ENCODE measurements around the gene NFIA.

NFIA gene

DNA sequence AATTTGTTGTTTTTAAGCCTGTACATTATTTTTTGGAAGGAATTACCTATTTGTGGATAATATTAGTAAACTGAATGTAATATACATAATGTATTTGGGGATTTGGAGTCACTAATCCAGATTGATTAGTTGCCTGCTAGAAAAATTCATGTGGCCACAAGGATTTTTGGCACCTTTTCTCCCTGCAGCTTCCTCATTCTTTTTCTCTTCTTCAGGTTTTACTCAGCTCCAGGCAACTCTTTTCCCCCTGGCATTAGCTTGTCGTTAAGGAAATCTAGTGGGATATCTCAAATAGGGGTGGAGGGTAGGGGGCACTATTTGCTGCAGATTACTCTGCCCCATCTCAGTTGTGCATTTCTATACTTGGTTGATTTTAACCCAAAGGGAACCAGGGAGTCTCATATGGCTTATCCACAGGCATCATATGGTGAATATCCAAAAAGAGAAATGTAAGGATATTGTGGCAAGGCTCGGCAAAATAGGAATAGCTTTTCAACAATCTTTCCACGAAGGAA is 203.1 kb downstream of the NFIA start:
- DNase-seq, result no peak
- Mint-ChIP-seq H3K27me3 (no peaks in the 10 kb centered on the region), H3K4me3 (no peak overlapping the region), H3K4me1 (no peaks in the 10 kb centered on the region), H3K27ac (no peak overlapping the region), H3K9me3 (no peaks in the 10 kb centered on the region), H3K36me3 (no peaks in the 10 kb centered on the region)
- CTCF ChIA-PET, result no interaction called here

DNA sequence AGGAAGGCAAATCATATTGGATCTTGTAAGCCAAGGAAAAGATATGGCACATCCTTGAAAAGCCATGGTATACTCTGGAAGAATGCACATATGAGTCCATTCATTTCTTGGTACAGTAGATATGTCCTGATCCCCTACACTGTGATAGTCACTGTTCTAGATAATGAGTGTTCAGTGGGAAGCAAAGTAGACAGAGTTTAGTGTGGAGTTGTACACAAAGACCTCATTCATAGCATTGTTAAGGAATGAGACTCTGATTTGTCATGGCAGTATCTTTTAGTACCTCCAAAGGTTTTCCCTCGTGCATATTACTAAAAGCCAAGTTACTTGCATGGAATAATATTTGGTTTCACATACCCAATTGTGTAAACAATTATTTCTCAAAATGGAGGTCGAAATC is 204.7 kb downstream of the NFIA start:
- peaks cover 3% of the 10 kb centered on the region for H3K27me3 Mint-ChIP-seq
- CTCF ChIA-PET, result no interaction called here
- H3K4me1 Mint-ChIP-seq, result no peaks in the 10 kb centered on the region
- H3K9me3 Mint-ChIP-seq, result no peaks in the 10 kb centered on the region
- no peak overlapping the region for H3K4me3 Mint-ChIP-seq
- no peak for DNase-seq
- no peaks in the 10 kb centered on the region for H3K36me3 Mint-ChIP-seq
- no peak overlapping the region for H3K27ac Mint-ChIP-seq

DNA sequence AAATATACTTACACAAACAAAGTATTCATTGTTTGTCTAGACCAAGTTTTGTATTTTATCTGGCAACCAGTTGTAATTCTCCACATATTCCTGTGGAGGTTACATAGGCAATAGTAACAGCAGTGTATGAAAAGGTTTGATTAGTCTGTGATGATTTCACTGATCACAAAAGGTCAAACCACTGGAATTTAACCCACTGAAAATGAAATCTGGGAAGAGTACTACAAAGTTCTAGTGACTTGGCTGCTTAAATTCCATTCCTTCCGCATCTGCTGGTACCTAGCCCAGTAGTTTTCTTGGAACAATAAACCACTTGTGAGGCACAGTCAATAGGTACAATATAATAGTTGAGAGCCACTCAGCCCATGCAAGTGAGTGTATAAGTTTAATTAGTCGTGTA is 205.4 kb downstream of the NFIA start:
- no peak for DNase-seq
- no peaks in the 10 kb centered on the region for H3K4me1 Mint-ChIP-seq
- H3K27me3 Mint-ChIP-seq, result peaks cover 3% of the 10 kb centered on the region
- CTCF ChIA-PET, result no interaction called here
- no peaks in the 10 kb centered on the region for H3K9me3 Mint-ChIP-seq
- no peaks in the 10 kb centered on the region for H3K36me3 Mint-ChIP-seq
- no peak overlapping the region for H3K4me3 Mint-ChIP-seq
- no peak overlapping the region for H3K27ac Mint-ChIP-seq

DNA sequence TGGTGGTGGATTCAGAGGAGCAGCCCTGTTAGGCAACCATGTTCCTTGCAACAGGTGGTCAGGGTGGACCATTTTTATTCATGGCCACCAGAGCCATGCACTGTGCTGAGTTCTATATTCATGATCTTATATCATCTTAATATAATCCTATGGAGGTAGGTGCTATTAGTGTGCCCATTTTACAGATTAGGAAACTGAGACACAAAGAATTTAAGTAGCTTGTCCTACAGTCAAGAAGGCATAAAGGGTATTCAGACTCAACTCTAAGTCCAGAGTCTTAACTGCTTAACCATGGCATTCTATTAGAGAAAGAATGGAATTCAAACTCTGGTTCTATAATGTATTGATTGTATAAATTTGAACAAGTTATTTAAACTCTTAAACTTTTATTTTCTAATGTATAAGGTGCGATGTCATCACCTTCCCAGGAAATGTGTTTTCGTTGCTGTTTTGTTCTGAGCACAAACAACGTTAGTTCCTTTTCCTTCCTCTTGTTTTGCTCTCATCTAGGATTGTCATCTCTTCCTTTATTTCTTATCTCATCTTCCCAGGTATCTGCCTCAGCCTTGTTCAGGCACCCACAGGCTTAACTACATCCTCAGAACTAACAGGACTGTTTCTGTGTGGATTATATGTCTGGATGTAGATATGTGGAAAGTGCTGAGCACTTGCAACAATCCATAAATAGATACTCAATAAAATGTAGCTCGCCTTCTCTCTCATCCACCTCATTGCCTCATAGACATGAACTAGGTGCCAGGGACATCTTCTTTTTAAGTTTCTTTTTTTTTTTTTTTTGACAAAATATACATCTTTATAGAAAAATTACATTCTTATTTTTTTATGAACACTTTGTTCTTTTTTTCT is 207.1 kb downstream of the NFIA start:
- Mint-ChIP-seq H3K9me3 (no peaks in the 10 kb centered on the region), H3K4me3 (no peak overlapping the region), H3K27me3 (peaks cover 3% of the 10 kb centered on the region), H3K36me3 (no peaks in the 10 kb centered on the region), H3K27ac (no peak overlapping the region), H3K4me1 (no peaks in the 10 kb centered on the region)
- no peak for DNase-seq
- CTCF ChIA-PET, result no interaction called here

DNA sequence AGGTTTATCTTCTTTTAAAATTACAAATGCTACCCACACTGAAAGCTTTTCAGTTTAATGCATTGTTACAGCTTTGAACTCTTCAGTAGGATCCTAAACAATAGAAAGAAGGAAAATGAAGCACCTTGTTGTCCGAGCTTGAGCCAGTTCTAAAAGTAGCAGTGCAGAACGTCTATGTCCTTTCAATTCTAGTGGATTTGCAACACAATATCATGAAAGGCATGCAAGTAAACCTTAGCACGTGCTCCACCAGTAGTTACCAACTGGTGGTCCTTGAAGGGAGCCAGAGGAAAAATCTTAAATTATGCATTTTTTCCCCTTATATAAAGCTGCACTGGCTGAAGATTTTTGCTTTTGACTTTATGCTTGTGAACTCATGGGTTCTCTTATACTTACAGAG is 208.2 kb downstream of the NFIA start:
- CTCF ChIA-PET, result no interaction called here
- H3K27ac Mint-ChIP-seq, result no peak overlapping the region
- peaks cover 3% of the 10 kb centered on the region for H3K27me3 Mint-ChIP-seq
- no peaks in the 10 kb centered on the region for H3K36me3 Mint-ChIP-seq
- no peak overlapping the region for H3K4me3 Mint-ChIP-seq
- H3K4me1 Mint-ChIP-seq, result no peaks in the 10 kb centered on the region
- no peak for DNase-seq
- H3K9me3 Mint-ChIP-seq, result no peaks in the 10 kb centered on the region

DNA sequence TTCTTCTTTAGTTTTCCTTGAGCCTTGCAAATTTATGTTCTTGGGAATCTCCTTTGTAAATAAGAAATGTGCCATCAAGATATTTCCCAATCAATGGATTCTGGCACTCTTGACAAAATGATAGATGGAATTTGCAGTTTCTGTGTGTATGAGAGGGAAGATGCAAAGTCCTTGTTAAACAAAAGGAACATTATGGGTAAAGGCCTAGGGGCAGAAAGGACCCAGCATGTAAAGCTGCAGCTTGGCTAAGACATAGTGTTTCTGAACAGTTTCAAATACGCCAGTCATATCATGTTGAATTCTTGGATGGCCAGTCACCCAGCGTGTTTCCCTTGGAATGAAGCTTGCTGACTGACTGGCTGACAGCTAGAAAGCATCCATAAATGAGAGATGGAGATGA is 210.8 kb downstream of the NFIA start:
- Mint-ChIP-seq H3K27me3 (peaks cover 3% of the 10 kb centered on the region), H3K4me3 (no peak overlapping the region), H3K9me3 (no peaks in the 10 kb centered on the region), H3K4me1 (no peaks in the 10 kb centered on the region), H3K27ac (no peak overlapping the region), H3K36me3 (no peaks in the 10 kb centered on the region)
- CTCF ChIA-PET, result no interaction called here
- DNase-seq, result no peak

DNA sequence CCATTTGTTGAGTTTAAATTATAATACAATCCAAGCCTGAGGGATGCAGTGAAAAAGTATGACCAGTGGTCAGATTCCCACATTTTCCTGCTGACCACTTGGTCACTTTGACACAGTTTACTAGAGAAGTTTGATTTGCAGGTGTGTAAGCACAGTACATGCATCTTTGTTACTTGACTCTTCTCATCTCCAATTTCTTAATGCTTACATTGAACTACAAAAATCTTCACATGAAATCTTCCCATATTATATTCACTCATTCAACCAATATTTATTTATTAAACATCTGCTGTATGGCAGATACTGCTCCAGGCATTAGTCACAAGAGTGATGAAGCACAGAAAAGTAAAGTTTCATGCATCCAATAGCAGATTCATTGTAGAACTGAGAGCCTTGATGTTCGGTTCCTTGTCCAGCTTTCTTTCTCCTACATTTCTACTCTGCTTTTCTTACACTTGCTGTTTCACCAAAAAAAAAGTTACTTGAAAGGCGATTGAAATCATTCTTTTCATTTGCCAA is 211.7 kb downstream of the NFIA start:
- no peak overlapping the region for H3K27ac Mint-ChIP-seq
- no peaks in the 10 kb centered on the region for H3K9me3 Mint-ChIP-seq
- no peaks in the 10 kb centered on the region for H3K36me3 Mint-ChIP-seq
- H3K4me3 Mint-ChIP-seq, result no peak overlapping the region
- no peak for DNase-seq
- CTCF ChIA-PET, result no interaction called here
- no peaks in the 10 kb centered on the region for H3K4me1 Mint-ChIP-seq
- peaks cover 3% of the 10 kb centered on the region for H3K27me3 Mint-ChIP-seq

DNA sequence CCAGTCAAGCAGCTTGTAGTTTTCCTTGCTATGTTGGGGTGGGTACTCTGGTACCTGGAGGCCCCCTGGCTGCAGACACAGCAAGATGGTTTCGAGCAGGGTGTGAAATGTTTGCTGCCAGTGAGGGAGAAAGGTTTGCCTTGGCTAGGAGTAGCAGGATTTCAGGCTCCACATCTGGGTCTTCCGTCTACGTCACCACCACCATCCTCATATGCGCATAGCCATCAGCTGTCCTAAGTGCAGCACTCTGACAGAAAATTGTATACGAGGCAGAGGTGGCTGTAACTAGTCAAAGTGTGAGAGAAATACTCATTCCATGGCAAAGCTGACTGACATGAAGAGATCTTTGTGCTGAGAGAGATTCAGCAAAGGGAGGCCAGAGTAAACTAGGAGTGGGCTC is 212.6 kb downstream of the NFIA start:
- Mint-ChIP-seq H3K27ac (no peak overlapping the region), H3K4me3 (no peak overlapping the region), H3K9me3 (no peaks in the 10 kb centered on the region), H3K4me1 (no peaks in the 10 kb centered on the region), H3K36me3 (no peaks in the 10 kb centered on the region), H3K27me3 (peaks cover 3% of the 10 kb centered on the region)
- CTCF ChIA-PET, result no interaction called here
- DNase-seq, result no peak

DNA sequence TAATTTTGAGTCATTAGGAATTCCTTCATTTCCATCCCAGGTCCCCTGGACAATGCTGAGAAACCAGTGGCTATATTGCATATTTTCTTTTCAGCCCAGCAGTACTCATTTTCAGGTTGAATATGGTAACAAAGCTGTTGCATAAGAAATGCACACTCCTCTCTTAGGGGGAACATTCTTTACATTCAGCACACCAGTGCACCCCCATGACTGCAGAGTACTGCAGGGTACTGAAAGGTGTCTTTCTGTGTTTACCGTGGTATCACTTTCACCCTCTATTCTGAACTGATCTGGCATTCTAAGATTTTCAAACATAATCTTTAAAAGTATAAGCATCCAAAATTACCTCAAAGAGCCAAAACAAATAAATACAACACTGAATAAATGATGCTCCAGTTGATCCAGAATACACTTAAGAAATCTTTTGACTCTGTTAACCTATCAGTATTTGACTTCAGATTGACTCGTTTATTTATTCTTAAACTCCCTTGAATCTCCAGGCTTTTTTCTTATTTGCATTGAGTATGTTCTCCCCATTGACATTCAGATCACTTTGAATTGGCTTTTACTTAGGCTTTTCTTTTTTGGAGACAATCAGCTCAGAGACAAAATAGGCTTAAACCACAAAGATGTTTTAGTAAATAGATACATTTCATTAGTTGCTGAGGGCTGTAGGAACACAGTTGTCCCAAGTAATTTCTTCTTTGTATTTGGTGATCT is 213.6 kb downstream of the NFIA start:
- no peak for DNase-seq
- H3K27me3 Mint-ChIP-seq, result peaks cover 2% of the 10 kb centered on the region
- no peaks in the 10 kb centered on the region for H3K4me1 Mint-ChIP-seq
- H3K27ac Mint-ChIP-seq, result no peak overlapping the region
- H3K9me3 Mint-ChIP-seq, result no peaks in the 10 kb centered on the region
- H3K36me3 Mint-ChIP-seq, result no peaks in the 10 kb centered on the region
- CTCF ChIA-PET, result no interaction called here
- no peak overlapping the region for H3K4me3 Mint-ChIP-seq

DNA sequence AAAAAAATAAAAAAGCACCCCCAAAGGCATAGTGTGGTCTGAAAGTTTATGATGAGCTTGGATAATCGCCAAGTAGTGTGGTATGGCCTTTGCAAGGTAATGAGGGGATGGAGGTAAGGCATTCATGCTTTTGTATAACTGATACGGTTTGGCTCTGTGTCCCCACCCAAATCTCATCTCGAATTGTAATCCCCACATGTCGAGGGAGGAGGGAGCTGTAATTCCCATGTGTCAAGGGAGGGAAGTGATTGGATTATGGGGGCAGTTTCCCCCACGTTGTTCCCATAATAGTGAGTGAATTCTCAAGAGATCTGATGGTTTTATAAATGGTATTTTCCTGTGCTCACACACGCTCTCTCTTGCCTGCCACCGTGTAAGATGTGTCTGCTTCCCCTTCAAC is 215.5 kb downstream of the NFIA start:
- no peaks in the 10 kb centered on the region for H3K9me3 Mint-ChIP-seq
- DNase-seq, result no peak
- no peaks in the 10 kb centered on the region for H3K27me3 Mint-ChIP-seq
- H3K4me1 Mint-ChIP-seq, result peaks cover 6% of the 10 kb centered on the region
- H3K27ac Mint-ChIP-seq, result no peak overlapping the region
- no peaks in the 10 kb centered on the region for H3K36me3 Mint-ChIP-seq
- H3K4me3 Mint-ChIP-seq, result no peak overlapping the region
- CTCF ChIA-PET, result no interaction called here

DNA sequence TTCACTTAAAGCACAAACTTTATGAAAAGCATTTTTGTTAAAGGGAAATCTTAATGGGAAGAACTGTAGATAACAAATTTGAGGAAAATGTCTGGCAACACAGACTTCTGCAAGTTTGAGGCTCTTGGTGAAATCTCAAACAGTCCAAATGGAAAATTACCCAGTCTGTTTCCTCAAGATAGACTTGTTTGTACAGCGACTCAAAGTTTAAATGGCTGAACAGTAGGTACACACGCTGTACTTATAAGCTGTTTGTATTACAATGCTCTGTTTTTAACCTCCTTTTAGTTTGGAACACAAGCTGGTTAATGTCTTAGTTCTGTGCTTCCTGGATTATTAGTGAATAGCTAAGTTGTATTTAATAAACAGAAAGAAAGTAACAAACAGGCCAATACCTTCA is 217.1 kb downstream of the NFIA start:
- CTCF ChIA-PET, result no interaction called here
- no peaks in the 10 kb centered on the region for H3K27me3 Mint-ChIP-seq
- H3K9me3 Mint-ChIP-seq, result no peaks in the 10 kb centered on the region
- H3K4me1 Mint-ChIP-seq, result peaks cover 6% of the 10 kb centered on the region
- no peak overlapping the region for H3K27ac Mint-ChIP-seq
- DNase-seq, result no peak
- H3K36me3 Mint-ChIP-seq, result no peaks in the 10 kb centered on the region
- H3K4me3 Mint-ChIP-seq, result no peak overlapping the region

DNA sequence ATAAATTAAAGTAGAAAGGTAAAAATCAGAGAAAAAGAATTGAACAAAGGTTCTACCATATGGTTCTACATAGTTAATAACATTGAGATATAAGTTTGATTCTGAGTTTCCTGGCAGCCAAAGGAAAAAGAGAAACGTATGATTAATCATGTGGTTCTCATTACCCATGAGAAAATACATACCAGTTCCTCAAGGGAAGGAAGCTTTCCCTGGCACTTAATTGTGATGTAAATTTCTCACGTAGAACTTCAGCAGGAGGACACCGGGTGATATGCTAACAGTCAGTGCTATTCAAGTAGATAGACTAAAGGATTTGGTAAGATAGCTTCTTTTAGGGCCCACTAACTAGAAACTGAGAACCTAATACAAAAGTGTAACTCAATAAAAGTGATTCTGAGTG is 218.5 kb downstream of the NFIA start:
- H3K27me3 Mint-ChIP-seq, result no peaks in the 10 kb centered on the region
- no peaks in the 10 kb centered on the region for H3K9me3 Mint-ChIP-seq
- no peaks in the 10 kb centered on the region for H3K36me3 Mint-ChIP-seq
- no peak overlapping the region for H3K27ac Mint-ChIP-seq
- H3K4me1 Mint-ChIP-seq, result peaks cover 6% of the 10 kb centered on the region
- H3K4me3 Mint-ChIP-seq, result no peak overlapping the region
- DNase-seq, result no peak
- CTCF ChIA-PET, result no interaction called here

DNA sequence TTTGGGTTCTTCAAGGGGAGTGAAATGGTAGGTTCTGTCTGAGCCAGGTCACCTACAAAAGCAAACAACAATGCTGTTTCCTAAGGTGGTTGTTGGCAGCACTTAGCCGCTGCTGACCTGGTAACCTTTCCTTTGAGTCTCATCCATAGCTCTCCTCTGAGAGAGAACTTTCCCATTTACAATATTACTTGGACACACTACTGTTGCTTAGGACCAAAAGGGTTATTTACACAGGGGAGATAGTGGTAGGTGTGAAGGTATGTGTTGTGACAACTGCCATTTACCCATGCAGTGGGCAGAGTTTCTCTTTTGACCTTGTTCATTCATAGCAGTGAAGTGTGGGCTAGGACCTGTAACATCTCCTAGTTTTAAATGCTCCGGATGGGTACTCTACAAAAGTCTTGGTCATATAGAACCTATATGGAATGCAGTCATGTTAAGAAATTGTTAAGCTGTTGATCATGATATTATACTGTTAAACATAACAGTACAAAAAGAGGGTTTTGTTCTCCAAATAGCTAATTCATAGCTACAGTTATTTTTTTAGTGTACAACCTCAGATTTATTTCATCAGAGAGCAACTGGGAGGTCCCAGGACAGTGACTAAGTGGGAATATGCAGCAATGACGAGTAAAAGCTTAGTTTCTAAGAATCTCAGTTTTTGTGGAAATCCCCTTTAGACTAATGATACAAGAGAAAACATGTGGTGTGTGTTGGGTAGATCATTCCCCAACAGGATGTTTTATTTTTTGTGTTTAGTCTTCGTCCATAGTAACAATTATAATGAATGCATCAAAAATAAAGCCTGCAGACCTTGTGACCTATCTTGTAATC is 219.7 kb downstream of the NFIA start:
- Mint-ChIP-seq H3K9me3 (no peaks in the 10 kb centered on the region), H3K36me3 (no peaks in the 10 kb centered on the region), H3K27ac (no peak overlapping the region), H3K4me1 (peaks cover 6% of the 10 kb centered on the region), H3K27me3 (no peaks in the 10 kb centered on the region), H3K4me3 (no peak overlapping the region)
- CTCF ChIA-PET, result interaction anchor here (0.5 to 1.4 kb wide), 3 partner anchors 10 to 21 kb away, joined by 3 to 4 read pairs (median 3); no protein-coding TSS in a partner anchor
- no peak for DNase-seq

DNA sequence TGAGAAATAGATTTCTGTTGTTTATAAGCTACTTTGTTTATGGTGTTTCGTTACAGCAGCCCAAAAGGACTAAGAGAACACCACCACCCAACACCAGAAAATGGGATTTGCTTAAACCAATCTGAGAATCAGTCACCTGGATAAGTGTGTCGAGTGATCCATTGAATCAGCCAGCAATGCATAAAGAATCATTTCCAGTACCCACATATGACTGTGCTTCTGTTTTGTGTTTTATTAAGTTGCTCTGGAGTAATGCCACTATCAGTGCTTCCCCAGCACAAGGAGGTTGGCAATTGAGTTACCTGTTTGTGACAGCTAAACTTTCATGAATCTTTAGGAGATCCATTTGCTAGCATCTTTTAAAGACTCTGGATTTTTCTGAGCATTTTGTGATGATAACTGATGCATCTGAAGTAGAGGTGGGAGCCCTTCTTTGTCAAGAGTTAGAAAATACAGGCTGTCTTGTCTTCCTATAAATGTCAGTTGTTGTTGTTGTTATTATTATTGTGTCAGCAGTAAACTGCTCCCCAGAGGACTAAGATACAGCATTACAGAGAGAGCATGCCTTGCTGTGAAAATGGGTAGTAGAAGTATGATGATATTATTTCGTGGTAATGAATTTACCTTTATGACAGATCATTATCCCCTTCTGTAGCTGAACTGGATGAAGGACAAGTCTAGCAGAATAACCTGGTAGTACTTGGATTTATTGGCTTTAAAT is 225.2 kb downstream of the NFIA start:
- Mint-ChIP-seq H3K27me3 (no peaks in the 10 kb centered on the region), H3K4me3 (no peak overlapping the region), H3K27ac (no peak overlapping the region), H3K36me3 (no peaks in the 10 kb centered on the region), H3K9me3 (no peaks in the 10 kb centered on the region), H3K4me1 (no peaks in the 10 kb centered on the region)
- CTCF ChIA-PET, result no interaction called here
- DNase-seq, result no peak

Measured in activated naive CD4-positive, alpha-beta T cell treated with anti-CD3 and anti-CD28 coated beads, Interleukin-2, amount 10 ng/mL, durations not matched to agents 7 days and 5 days (primary cell).